IPS-18a (cell line): ENCODE data around the gene CAP2.

Experiments
- H3K27ac ChIP-seq: one replicate; pipeline ENCODE4 v1.5.1; 2013; ENCODE audit warnings: low read length
- H3K27me3 ChIP-seq: one replicate; pipeline ENCODE4 v1.6.1; 2013; ENCODE audit warnings: mild to moderate bottlenecking, low read length; ENCODE audit not compliant: control insufficient read depth, insufficient read depth
- H3K36me3 ChIP-seq: one replicate; pipeline ENCODE4 v1.6.1; 2013; ENCODE audit warnings: low read depth, low read length; ENCODE audit not compliant: control insufficient read depth
- H3K4me1 ChIP-seq: one replicate; pipeline ENCODE4 v1.6.1; 2013; ENCODE audit warnings: low read depth, low read length; ENCODE audit not compliant: control insufficient read depth
- H3K4me3 ChIP-seq: one replicate; pipeline ENCODE4 v1.5.1; 2013; ENCODE audit warnings: low read length
- H3K9ac ChIP-seq: one replicate; pipeline ENCODE4 v1.6.1; 2013; ENCODE audit warnings: mild to moderate bottlenecking, low read length, moderate library complexity
- H3K9me3 ChIP-seq: one replicate; pipeline ENCODE4 v1.6.1; 2013; ENCODE audit warnings: low read depth, low read length; ENCODE audit not compliant: control insufficient read depth

Gene CAP2

DNA sequence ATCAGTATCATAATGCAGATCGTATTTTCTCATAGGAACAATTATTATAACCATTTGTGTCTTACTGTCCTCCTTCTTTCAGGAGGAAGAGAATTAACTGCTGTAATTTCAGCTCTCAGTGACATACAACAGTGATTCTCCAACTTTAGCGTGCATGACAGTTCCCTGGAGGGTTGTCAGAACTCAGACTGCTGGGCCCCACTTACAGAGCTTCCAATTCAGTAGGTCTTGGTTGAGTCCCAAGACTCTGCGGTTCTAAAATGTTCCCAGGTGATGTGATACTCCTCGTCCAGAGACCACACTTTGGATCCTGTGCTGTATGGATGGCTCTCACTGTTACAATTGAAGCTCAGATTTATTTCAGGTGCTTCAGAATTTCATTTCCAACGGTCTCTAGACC is 72.8 kb downstream of the CAP2 start:
- no peak overlapping the region for H3K4me3 ChIP-seq
- no peaks in the 10 kb centered on the region for H3K36me3 ChIP-seq
- H3K27ac ChIP-seq, result no peak overlapping the region

GRCh38 chr6:17466707-17467106 is 73.3 kb downstream of the CAP2 start:
- no peaks in the 10 kb centered on the region for H3K27me3 ChIP-seq
- H3K27ac ChIP-seq, result no peak overlapping the region
- H3K9me3 ChIP-seq, result no peaks in the 10 kb centered on the region
- no peak overlapping the region for H3K4me3 ChIP-seq
- no peaks in the 10 kb centered on the region for H3K36me3 ChIP-seq
- H3K4me1 ChIP-seq, result no peaks in the 10 kb centered on the region
- no peak overlapping the region for H3K9ac ChIP-seq

More for the DNA sequence above, 72.8 kb downstream of the CAP2 start:
- no peaks in the 10 kb centered on the region for H3K4me1 ChIP-seq
- H3K27me3 ChIP-seq, result no peaks in the 10 kb centered on the region
- no peak overlapping the region for H3K9ac ChIP-seq
- no peaks in the 10 kb centered on the region for H3K9me3 ChIP-seq

DNA sequence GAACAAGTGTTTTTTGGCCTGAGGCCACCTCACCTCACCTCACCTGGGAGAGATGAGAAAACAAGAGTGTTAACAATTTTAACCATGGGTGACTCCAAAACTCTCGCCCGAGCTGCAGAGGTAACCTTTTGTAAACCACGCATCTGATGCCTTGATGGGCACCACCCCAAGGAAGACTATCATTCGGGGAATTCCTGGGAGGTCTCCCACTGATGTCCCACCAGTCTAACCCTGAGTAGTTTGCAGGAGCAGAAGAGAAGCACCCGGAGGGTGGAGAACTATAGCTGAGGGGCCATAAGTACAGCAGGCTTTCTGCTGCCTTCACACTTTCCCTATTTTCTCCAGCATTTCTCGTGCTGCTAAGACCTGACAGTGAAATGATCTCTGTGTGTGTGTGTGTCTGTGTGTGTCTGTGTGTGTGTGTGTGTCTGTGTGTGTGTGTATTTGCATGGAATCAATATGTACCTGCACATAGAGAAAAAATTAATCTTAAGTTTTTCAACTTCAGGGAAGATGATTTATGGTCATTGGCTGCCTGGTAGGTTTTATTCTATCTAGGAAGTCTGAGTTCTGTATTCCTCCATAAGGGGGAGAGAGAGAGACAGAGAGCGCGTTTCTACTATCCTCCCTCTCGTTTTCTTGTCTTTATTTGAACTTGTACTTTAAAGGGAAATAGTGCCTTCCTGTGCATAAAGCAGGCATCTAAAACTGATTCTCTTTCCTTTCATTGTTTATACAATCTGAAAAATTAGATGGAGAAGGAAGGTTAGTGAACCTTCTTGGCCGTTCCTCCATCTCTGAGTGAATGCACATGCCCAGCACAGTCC is 75.8 kb downstream of the CAP2 start:
- no peaks in the 10 kb centered on the region for H3K4me1 ChIP-seq
- H3K9ac ChIP-seq, result no peak overlapping the region
- no peak overlapping the region for H3K4me3 ChIP-seq
- no peaks in the 10 kb centered on the region for H3K9me3 ChIP-seq
- H3K27ac ChIP-seq, result no peak overlapping the region
- no peaks in the 10 kb centered on the region for H3K36me3 ChIP-seq
- no peaks in the 10 kb centered on the region for H3K27me3 ChIP-seq

DNA sequence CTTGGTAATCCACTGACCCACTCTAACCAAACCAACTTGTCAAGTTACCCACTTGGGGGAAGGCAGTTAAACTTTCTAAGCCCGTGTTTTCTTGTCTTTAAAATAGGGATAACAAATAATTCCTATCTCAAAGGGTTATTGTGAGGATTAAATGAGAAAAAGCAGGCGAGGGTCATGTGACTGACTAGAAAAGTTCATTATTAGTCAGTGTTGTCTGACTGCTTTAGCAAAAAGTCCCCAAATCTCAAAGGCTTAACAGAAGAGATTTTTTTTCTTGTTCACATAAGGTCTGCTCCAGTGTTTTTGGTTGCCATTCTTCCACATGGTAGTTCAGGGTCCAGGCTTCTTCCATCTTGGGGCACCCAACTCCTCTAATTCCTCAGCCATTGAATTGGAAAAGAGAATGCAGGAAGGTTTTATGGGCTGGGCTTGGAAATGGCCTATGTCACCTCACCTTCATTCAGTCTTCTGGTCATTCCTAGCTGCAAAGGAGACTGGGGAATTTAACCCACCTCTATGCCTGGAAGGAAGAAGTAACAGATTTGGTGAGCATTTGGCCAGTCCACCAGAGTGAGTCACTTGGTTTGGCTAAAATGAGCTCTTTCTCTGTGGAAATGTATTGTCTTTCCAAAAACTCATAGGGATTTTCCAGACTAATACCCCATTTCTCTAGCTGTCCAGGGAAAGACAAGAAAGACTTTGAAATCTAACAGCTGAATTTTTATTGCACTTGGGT is 77.0 kb downstream of the CAP2 start:
- Histone ChIP-seq H3K9me3 (no peaks in the 10 kb centered on the region), H3K4me1 (no peaks in the 10 kb centered on the region), H3K27ac (no peak overlapping the region), H3K9ac (no peak overlapping the region), H3K4me3 (no peak overlapping the region), H3K27me3 (no peaks in the 10 kb centered on the region), H3K36me3 (no peaks in the 10 kb centered on the region)

- Histone ChIP-seq H3K4me1 (no peaks in the 10 kb centered on the region), H3K27ac (no peak overlapping the region), H3K36me3 (no peaks in the 10 kb centered on the region), H3K9ac (no peak overlapping the region), H3K4me3 (no peak overlapping the region), H3K9me3 (no peaks in the 10 kb centered on the region), H3K27me3 (no peaks in the 10 kb centered on the region)
Measured at GRCh38 chr6:17470938-17471327, 77.5 kb downstream of the CAP2 start.

GRCh38 chr6:17472653-17473183 is 79.3 kb downstream of the CAP2 start:
- Histone ChIP-seq H3K27ac (no peak overlapping the region), H3K4me3 (no peak overlapping the region), H3K9me3 (no peaks in the 10 kb centered on the region), H3K9ac (no peak overlapping the region), H3K4me1 (no peaks in the 10 kb centered on the region), H3K27me3 (no peaks in the 10 kb centered on the region), H3K36me3 (no peaks in the 10 kb centered on the region)

GRCh38 chr6:17473554-17473953 is 80.2 kb downstream of the CAP2 start:
- H3K4me1 ChIP-seq, result no peaks in the 10 kb centered on the region
- H3K9me3 ChIP-seq, result no peaks in the 10 kb centered on the region

DNA sequence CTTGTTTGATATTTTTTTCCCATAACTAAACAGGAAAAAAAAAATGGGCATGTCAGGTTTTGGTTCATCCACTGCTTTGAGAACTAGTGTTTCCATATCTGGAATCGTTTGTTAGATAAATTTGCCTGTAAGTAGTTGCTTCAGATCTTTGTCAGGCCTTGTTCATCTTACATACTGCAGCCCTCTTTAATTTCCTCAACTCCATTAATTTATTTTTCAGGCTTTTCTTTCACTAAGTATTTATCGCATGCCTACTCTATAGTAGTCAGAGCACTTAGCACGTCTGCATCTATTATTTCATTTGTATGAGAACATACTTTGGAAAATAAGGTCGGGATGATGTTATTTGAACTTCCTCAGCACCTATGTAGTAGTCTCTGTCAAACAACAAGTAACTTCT is 80.9 kb downstream of the CAP2 start:
- H3K9me3 ChIP-seq, result no peaks in the 10 kb centered on the region
- H3K27me3 ChIP-seq, result no peaks in the 10 kb centered on the region
- no peaks in the 10 kb centered on the region for H3K36me3 ChIP-seq
- H3K27ac ChIP-seq, result no peak overlapping the region
- H3K4me3 ChIP-seq, result no peak overlapping the region
- H3K9ac ChIP-seq, result no peak overlapping the region
- H3K4me1 ChIP-seq, result no peaks in the 10 kb centered on the region

More at GRCh38 chr6:17473554-17473953, 80.2 kb downstream of the CAP2 start:
- no peak overlapping the region for H3K9ac ChIP-seq
- no peak overlapping the region for H3K27ac ChIP-seq
- no peak overlapping the region for H3K4me3 ChIP-seq
- H3K27me3 ChIP-seq, result no peaks in the 10 kb centered on the region
- H3K36me3 ChIP-seq, result no peaks in the 10 kb centered on the region

DNA sequence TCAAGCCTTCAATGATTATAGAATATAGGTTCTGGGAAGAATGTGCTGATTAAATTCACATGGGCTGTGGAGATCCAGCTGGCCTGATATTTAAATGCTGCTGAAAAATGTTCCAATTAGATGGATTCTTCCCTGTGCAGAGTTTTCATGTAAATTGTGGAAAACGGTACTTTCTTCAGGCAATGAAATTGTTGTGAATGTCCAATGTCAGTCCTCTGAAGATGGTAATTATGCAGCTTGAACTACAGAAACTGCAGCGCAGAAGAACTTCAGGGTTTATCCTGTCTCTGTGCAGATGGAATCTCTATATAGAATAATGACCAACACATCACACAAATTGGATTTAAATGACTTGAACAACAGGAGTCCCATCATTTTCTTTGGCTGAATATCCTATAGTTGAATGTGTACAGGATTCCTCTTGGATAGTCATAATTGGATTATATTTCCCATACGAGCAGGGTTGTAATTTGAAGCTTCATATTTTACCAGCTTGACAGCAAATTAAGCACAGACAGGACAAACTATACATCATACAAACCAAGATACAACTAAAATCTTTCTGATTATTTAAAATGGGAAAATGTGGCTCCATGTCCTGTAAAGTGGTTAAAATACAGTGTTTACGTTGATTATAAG is 82.3 kb downstream of the CAP2 start:
- H3K27me3 ChIP-seq, result no peaks in the 10 kb centered on the region
- no peaks in the 10 kb centered on the region for H3K9me3 ChIP-seq
- no peaks in the 10 kb centered on the region for H3K36me3 ChIP-seq
- H3K9ac ChIP-seq, result no peak overlapping the region
- H3K4me1 ChIP-seq, result no peaks in the 10 kb centered on the region
- H3K27ac ChIP-seq, result no peak overlapping the region
- H3K4me3 ChIP-seq, result no peak overlapping the region

DNA sequence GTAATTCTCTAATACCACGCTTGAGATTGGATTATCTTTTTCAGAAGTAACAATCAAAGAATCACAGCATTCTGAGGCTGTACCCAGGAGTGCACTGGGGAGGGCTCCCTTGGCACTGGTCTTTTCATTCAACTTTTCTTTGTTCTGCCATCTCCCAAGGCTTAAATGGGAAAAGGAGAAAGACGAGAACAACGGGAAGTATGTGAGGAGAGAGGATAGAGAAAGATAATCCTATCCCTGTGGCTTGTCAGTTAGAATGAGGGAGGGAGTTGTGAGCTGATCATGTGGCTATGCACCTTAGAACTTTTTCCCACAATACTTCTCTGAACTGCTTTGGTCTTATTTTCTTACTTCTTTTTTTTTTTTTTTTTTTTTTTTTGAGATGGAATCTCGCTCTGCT is 83.1 kb downstream of the CAP2 start:
- H3K36me3 ChIP-seq, result no peaks in the 10 kb centered on the region
- no peaks in the 10 kb centered on the region for H3K4me1 ChIP-seq
- H3K9ac ChIP-seq, result no peak overlapping the region
- no peak overlapping the region for H3K4me3 ChIP-seq
- no peaks in the 10 kb centered on the region for H3K27me3 ChIP-seq
- H3K27ac ChIP-seq, result no peak overlapping the region
- no peaks in the 10 kb centered on the region for H3K9me3 ChIP-seq

DNA sequence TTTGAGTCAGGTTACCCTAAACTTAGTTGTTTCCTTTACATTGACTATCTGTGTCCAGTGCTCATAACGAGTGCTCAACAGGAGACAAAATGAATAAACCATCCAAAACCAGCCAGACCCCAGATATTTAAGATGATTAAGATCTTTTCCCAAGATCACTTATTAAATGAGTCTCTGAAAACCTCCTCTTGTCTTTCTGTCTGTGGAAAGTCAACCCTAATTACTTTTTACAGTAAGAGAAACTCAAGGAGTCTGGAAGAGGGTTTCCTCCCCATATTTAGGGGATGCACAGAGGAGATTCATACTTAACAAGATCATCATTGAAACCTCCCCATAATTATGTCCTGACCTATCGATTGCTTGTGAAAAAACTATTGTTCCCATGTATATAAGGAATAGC is 84.0 kb downstream of the CAP2 start:
- no peaks in the 10 kb centered on the region for H3K27me3 ChIP-seq
- no peak overlapping the region for H3K4me3 ChIP-seq
- H3K4me1 ChIP-seq, result no peaks in the 10 kb centered on the region
- H3K36me3 ChIP-seq, result no peaks in the 10 kb centered on the region
- H3K9ac ChIP-seq, result no peak overlapping the region
- H3K27ac ChIP-seq, result no peak overlapping the region
- H3K9me3 ChIP-seq, result no peaks in the 10 kb centered on the region
